GM18907 (cell line): ENCODE measurements around the gene TRIM14.

ENCODE experiments used
- ATAC-seq: cut with Tn5 transposase; IDR thresholded peaks from one replicate; pipeline ENCODE4 v1.9.1; 2021; ENCODE audit warnings: mild to moderate bottlenecking, moderate library complexity; ENCODE audit not compliant: unreplicated experiment

The TRIM14 gene

GRCh38 chr9:98118640-98119601 lies at the start of gene TRIM14:
Gene TRIM14 (minus strand): TSS chr9:98119222. CDS start chr9:98119188, 34 bp downstream.
- ATAC-seq: peak; percentile 63

DNA sequence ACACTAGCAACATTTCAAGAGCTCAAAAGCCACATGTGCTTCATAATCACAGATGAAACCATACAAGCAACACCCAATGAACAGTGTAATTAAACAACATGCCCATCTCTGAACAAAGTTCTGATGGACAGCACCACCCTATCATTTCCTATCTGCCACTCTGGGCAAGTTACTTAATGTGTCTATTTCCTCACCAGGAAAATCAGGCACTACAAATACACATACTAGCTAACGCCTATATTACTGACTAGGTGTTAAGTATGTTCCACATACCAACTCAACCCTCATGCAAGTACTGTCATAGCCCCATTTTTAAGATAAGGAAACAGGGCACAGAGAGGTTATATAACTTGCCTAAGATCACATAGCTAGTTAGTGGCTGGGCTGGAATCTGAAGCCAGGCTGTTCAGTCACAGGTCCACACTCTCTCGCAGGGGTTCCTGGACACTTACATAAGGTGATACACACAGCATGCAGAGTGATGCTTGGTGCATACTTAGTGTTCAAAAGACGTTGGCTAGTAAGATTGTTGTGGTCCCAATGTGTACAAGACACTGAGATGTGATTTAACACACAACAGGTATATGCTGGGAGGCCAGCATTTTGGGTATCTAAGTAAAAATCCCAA lies 49.2 kb upstream of the TRIM14 start:
- no peak for ATAC-seq

- no peak for ATAC-seq
Measured at GRCh38 chr9:98164912-98165311, 45.9 kb upstream of the TRIM14 start.

- ATAC-seq: no peak
Measured at GRCh38 chr9:98162613-98163012, 43.6 kb upstream of the TRIM14 start.

DNA sequence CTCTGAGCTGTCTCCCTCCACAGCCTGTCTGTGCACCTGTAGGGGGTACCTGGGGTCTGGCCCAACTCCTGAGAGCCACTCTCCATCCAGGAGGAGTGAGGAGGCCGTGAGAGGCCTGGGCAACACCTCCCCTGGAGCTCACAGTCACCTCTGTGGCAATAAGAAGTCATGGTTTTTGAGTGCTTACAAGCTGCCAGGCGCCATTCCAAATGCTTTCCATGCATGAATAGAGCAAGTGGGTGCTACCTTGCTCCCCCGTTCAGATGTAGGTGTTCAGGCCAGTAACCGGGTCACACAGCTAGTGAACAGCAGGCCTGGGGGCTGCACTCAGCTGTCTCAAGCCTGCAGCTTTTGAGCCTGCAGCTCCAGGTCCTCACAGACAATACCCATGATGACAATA lies 42.8 kb upstream of the TRIM14 start:
- ATAC-seq: no peak

GRCh38 chr9:98159790-98160189 lies 40.8 kb upstream of the TRIM14 start:
- ATAC-seq: no peak

GRCh38 chr9:98159301-98159700 lies 40.3 kb upstream of the TRIM14 start:
- no peak for ATAC-seq

DNA sequence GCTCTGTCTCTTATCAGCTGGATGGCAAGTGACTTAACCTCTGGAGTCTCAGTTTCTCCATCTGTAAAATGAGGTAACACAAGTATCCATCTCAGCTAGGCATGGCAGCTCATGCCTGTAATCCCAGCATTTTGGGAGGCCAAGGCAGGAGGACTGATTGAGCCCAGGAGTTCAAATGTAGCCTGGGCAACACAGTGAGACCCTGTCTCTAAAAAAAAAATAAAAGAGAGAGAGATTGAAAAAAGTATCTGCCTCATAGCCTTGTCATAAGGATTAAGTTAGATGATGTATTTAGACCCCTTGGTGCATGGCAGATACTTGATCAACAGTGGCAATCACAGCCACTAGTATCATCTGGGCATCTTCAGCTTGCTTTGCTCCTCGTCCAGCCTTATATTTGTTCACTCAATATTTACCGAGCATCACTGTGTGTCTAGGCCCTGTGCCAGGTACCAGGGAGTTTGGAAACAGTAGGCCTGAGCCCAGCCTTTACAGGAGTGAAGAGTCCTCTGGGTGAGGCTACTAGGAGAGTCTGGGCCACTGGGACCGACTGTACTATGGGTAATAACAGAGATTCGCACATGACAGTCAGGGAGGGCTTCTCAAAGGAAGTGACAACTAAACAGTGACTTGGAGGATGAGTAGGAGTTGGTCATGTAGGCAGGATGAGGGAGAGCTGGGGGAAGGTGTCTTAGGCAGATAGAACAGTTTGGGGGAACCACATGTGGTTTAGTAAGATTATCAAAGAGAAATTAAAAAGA lies 39.2 kb upstream of the TRIM14 start:
- no peak for ATAC-seq

DNA sequence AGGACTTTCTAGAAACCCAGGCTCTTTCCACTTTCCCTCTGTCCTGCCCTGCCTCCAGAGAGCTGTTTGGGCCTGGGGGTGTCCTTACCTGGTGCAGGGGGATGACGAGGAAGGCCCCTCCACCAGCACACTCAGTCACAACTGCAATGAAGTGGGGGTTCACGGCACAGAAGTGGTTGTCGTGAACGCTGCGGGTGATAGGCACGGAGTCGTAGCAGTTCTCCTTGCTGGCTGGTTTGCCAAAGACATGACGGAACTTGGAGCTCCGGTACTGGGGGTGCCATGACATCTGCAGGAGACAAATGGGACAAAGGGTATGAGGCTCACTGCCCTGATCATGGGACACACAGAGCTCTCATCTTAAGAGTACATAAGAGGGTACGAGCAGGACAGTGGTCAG lies 38.4 kb upstream of the TRIM14 start:
- ATAC-seq: no peak

DNA sequence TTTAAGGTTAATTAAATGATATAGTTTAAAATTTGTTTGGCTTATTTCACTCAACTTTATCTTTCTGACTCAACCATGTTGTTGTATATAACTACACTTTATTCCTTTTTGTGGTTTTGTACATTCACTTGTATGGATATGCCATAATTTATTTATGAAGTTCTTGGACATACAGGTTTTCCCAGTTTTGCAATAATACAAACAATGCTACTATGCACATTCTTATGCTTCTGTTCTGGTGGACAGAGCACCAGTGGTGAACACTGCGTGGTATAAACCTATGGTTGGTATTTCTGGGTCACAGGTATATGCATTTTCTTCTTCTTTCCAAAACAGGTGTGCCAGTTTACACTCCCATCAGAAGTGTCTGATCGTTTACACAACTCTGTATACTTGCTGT lies 35.7 kb upstream of the TRIM14 start:
- ATAC-seq: no peak

GRCh38 chr9:98152526-98152925 lies 33.5 kb upstream of the TRIM14 start:
- no peak for ATAC-seq

GRCh38 chr9:98150721-98151120 lies 31.7 kb upstream of the TRIM14 start:
- no peak for ATAC-seq

DNA sequence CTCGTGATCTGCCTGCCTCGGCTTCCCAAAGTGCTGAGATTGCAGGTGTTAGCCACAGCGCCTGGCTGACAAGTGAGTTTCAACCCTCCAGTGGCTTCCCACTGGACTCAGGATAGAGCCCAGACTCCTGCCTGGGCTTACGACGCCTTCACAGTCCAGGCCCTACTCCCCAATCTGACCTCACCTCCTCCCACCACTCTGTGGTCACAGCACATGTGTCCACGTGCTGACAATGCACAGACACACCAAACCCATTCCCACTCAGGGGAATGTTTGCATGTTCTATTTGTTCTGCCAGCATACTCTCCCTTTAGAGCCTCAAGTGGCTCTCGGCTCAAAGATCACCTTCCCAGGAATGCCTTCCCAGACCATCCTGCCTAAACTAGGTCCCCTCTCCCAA lies 31.1 kb upstream of the TRIM14 start:
- ATAC-seq: no peak

GRCh38 chr9:98149422-98149821 lies 30.4 kb upstream of the TRIM14 start:
- no peak for ATAC-seq

DNA sequence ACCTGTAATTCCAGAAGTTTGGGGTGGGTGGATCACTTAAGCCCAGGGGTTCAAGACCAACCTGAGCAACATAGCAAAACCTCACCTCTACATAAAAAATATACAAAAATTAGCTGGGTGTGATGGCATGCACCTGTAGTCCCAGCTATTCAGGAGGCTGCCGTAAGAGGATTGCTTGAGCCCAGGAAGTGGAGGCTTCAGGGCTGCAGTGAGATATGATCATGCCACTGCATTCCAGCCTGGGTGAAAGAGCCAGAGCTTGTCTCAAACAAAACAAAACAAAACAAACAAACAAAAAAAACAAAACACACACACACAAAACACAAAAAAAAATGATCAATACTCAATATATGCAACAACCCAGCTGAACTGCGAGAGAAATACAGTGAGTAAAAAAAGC lies 29.5 kb upstream of the TRIM14 start:
- no peak for ATAC-seq

- ATAC-seq: no peak
Measured at GRCh38 chr9:98147582-98147981, 28.6 kb upstream of the TRIM14 start.

DNA sequence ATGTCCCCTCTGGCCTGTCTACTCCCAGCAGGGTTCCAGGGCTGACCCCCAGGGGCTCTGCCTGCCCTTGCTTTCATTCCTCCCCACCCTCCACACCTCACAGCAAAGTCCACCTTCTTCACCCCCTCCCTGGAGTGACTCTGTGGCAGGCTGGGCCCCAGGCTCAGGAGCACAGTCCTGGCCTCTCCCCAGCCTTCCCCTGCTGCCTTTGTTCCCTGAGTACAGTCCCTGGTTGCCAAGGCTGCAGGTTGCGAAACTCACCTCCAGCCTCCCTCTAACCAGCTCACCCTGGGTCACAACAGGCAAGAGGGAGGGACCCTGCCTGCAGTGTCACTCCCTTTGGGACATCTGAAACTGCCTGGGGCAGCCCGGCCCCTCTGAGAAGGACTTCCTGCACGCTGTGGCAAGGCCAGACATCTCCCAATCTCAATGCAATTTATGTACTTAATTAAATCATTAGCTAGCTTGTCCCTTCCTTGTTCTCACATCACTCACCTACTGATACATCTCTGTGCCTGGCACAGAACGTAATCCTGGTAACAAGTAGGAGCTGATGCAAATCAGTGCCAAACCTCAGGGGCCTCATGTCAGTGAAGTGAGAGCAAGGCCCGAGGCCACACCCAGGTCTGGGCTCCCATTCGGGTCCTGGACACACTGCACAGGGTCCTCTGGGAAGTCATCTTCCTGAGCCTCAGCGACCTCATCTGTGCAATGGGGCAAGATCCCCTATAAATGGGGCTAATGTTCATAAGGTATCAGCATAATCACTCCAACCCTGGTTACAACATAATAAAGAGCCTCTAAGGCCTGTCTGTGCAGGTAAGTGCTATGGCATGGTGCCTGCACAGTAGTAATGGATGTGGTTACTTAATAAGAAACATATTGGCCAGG lies 27.3 kb upstream of the TRIM14 start:
- ATAC-seq: no peak

DNA sequence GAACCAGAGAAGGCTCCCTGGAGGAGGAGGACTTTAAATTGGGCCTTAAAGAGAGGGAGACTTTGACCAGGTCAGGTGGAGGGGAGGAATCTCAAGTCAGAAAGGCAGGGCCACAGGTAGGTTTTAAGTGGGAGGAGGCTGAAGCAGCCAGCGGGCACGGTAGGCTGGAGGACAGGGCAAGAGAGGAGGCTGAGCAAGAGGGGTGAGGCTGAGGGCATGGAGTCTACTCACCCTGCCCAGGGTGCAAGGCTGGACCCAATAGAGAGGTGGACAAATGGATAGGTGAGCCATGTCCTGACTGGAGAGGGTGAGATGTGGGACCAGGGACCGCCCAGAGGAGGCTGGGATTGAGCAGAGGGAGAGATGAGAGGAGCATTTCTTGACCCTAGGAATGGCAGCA lies 25.6 kb upstream of the TRIM14 start:
- no peak for ATAC-seq

- ATAC-seq: no peak
Measured at GRCh38 chr9:98144076-98144475, 25.1 kb upstream of the TRIM14 start.

GRCh38 chr9:98142925-98143481 lies 24.0 kb upstream of the TRIM14 start:
- ATAC-seq: no peak
